ENCODE data around the gene TMEM245. TPM values are rescaled to one million over a fixed set of nuclear protein-coding genes. Genes with fewer than 3 reads are reported as not detected.

Gene TMEM245
- total and polyA plus RNA-seq, 2 donors (not counting 3 experiments of a cell fraction or from before 2014, with no cell fraction given), result 44.2 to 48.0 TPM

GRCh38 chr9:109149722-109150121, 30.0 kb upstream of the TMEM245 start:
- FAIRE-seq, result no peak
- Histone ChIP-seq H4K20me1 (replicated peaks; ENCODE audit: control insufficient read depth, extremely low read depth, insufficient read depth, low read length) (no peaks in the 10 kb centered on the region), H3K79me2 (ENCODE audit: control insufficient read depth, insufficient read depth, low read length) (no peaks in the 10 kb centered on the region), H3K9ac (replicated peaks; ENCODE audit: extremely low read depth, insufficient read depth, low read length) (no peak overlapping the region), H3K9me3 (replicated peaks; ENCODE audit: control insufficient read depth, insufficient read depth, low read length) (no peaks in the 10 kb centered on the region), H3K27ac (ENCODE audit: insufficient read depth, low read depth, low read length) (no peak overlapping the region), H3K27me3 (ENCODE audit: control insufficient read depth in 2 of 2, insufficient read depth in 2 of 2, low read length in 2 of 2) (peaks cover 6 to 15% of the 10 kb centered on the region in 2 experiments), H3K4me1 (ENCODE audit: control insufficient read depth, extremely low read depth, insufficient read depth, low read length) (no peaks in the 10 kb centered on the region), H3K4me2 (ENCODE audit: insufficient read depth, low read length) (no peak overlapping the region), H3K36me3 (ENCODE audit: control insufficient read depth in 2 of 2, extremely low read depth in 1 of 2, insufficient read depth in 2 of 2, low read length in 2 of 2) (no peaks in the 10 kb centered on the region), H2AFZ (ENCODE audit: low read depth, low read length) (no peak overlapping the region), H3K4me3 (replicated peaks in 1 of 3; ENCODE audit: insufficient read depth in 1 of 3, low read depth in 1 of 3, low read length in 3 of 3) (no peak overlapping the region), H3K9me1 (replicated peaks; ENCODE audit: control insufficient read depth, extremely low read depth, insufficient read depth, low read length) (no peaks in the 10 kb centered on the region)
- no peak for TF ChIP-seq FOS (IDR thresholded peaks at IDR 0.05; ENCODE audit: borderline replicate concordance, insufficient read depth, low read length)
- TF ChIP-seq MAX (IDR thresholded peaks at IDR 0.05; ENCODE audit: insufficient read depth, insufficient read length), result no peak
- no peak for TF ChIP-seq POLR2A (IDR thresholded peaks at IDR 0.05; ENCODE audit: low read depth, low read length)
- TF ChIP-seq JUN (IDR thresholded peaks at IDR 0.05; ENCODE audit: borderline replicate concordance, insufficient read depth, insufficient read length, low read depth), result no peak
- no peak for TF ChIP-seq EZH2 (IDR thresholded peaks at IDR 0.05; ENCODE audit: borderline replicate concordance, low read depth, low read length, severe bottlenecking)
- TF ChIP-seq GATA2 (IDR thresholded peaks at IDR 0.05; ENCODE audit: insufficient read depth, insufficient read length, low read depth, low read length), result no peak
- TF ChIP-seq POLR2AphosphoS5 (IDR thresholded peaks at IDR 0.05; ENCODE audit: insufficient read depth, low read depth, low read length), result no peak
- TF ChIP-seq CTCF (IDR thresholded peaks at IDR 0.05; ENCODE audit: extremely low read depth in 1 of 2, insufficient read depth in 1 of 2, low read depth in 1 of 2, low read length in 2 of 2), result no peak
- no peak for TF ChIP-seq MYC (IDR thresholded peaks at IDR 0.05; ENCODE audit: low read depth, low read length)
- dilution Hi-C loops (cut with MboI; ENCODE audit: extremely low pct_ligation_motif_present, low sequenced_read_pairs) (no loop called here), intact Hi-C loops (cut with micrococcal nuclease) (no loop called here)
- POLR2A ChIA-PET, result no interaction called here
- DNase-seq (ENCODE audit: low read depth, low spot score), result no peak
- no TSS peak for BruUV-seq (replicated peaks)
- CTCF ChIA-PET, result no interaction called here
